HepG2 (cell line): ENCODE results near the gene CCDC66. TPM values are rescaled to one million over a fixed set of nuclear protein-coding genes. Genes with fewer than 3 reads are reported as not detected.

Source experiments
- FLYWCH1 ChIP-seq: sonication (generic); formaldehyde crosslinking; IDR thresholded peaks from 2 replicates; pipeline ENCODE4 v1.8.1; 2023; ENCODE audit warnings: mild to moderate bottlenecking, missing genetic modification reagents
- NCOA1 ChIP-seq: sonication (generic); formaldehyde crosslinking; IDR thresholded peaks from 2 replicates; pipeline ENCODE4 v1.9.0; 2021; ENCODE audit warnings: missing genetic modification reagents
- SP140L ChIP-seq: sonication (generic); formaldehyde crosslinking; IDR thresholded peaks from 2 replicates; pipeline ENCODE4 v1.4.0; 2020; ENCODE audit warnings: missing genetic modification reagents, borderline replicate concordance
- TEAD3 ChIP-seq: optimal IDR thresholded peaks from 2 replicates; pipeline ENCODE3; 2016; ENCODE audit warnings: borderline replicate concordance
- ZFP36L2 ChIP-seq: sonication (generic); formaldehyde crosslinking; IDR thresholded peaks from 2 replicates; pipeline ENCODE4 v1.4.0; 2020; ENCODE audit warnings: missing genetic modification reagents
- ZNF709 ChIP-seq: sonication (generic); formaldehyde crosslinking; IDR thresholded peaks from 2 replicates; pipeline ENCODE4 v1.5.0; 2020; ENCODE audit warnings: mild to moderate bottlenecking, missing genetic modification reagents
- ZNF891 ChIP-seq: sonication (generic); formaldehyde crosslinking; IDR thresholded peaks from 2 replicates; pipeline ENCODE4 v1.5.0; 2020; ENCODE audit warnings: mild to moderate bottlenecking, missing genetic modification reagents
- polyA plus RNA-seq, 8 experiments: library from polyadenylated mRNA; depleted of rRNA in 3 of 8; stranded (reverse) in 7 of 8; unstranded in 1 of 8; fragments of >200 nt; fragmentation: Illumina TruSeq in 4 of 8; extraction: Trizol in 4 of 8; gene quantifications; 2 replicates each; pipeline versions ENCODE4 v1.2.1 to v1.2.3, GENCODE V29; 2011 to 2016; ENCODE audit warnings: low read depth in 4 of 8, missing spikeins in 1 of 8, mixed read lengths in 1 of 8; ENCODE audit not compliant: insufficient read depth in 1 of 8
- total RNA-seq, 5 experiments: library from RNA; depleted of rRNA; stranded (reverse); fragments of >200 nt; fragmentation: Illumina TruSeq; extraction: Trizol; gene quantifications; 2 replicates each; pipeline ENCODE4 v1.2.3, GENCODE V29; 2016; ENCODE audit warnings: low read depth in 1 of 5
- TF ChIP-seq, protein P1 (sequence below): sonication (generic); formaldehyde crosslinking; IDR thresholded peaks from 2 replicates; pipeline ENCODE4 v1.5.1; 2020; ENCODE audit warnings: missing genetic modification reagents, mild to moderate bottlenecking, borderline replicate concordance
- TF ChIP-seq, protein P2 (sequence below): sonication (generic); formaldehyde crosslinking; IDR thresholded peaks from 2 replicates; pipeline ENCODE4 v1.4.0; 2020; ENCODE audit warnings: missing genetic modification reagents
- TF ChIP-seq, protein P3 (sequence below): IDR thresholded peaks from 2 replicates; pipeline ENCODE4 v1.6.1; 2016
- TF ChIP-seq, protein P4 (sequence below): sonication (generic); formaldehyde crosslinking; conservative IDR thresholded peaks from 2 replicates; pipeline ENCODE4 v1.8.0; 2022; ENCODE audit warnings: low read depth, missing genetic modification reagents
- TF ChIP-seq, protein P5 (sequence below), 2 experiments: fragments of 450-650 bp in 1 of 2; sonication (generic) in 1 of 2; formaldehyde crosslinking; IDR thresholded peaks; 2 replicates each; pipeline versions ENCODE4 v1.5.0 to v1.8.0; 2020 to 2022; ENCODE audit warnings: mild to moderate bottlenecking in 1 of 2, missing genetic modification reagents in 1 of 2
- TF ChIP-seq, protein P6 (sequence below): sonication (generic); formaldehyde crosslinking; IDR thresholded peaks from 2 replicates; pipeline ENCODE4 v1.5.1; 2020; ENCODE audit warnings: missing genetic modification reagents, mild to moderate bottlenecking, borderline replicate concordance
- TF ChIP-seq, protein P7 (sequence below): sonication (generic); formaldehyde crosslinking; conservative IDR thresholded peaks from 2 replicates; pipeline ENCODE4 v1.4.0; 2020; ENCODE audit warnings: missing genetic modification reagents
- TF ChIP-seq, protein P8 (sequence below): sonication (generic); formaldehyde crosslinking; IDR thresholded peaks from 2 replicates; pipeline ENCODE4 v1.4.0; 2020; ENCODE audit warnings: low read depth, mild to moderate bottlenecking, missing genetic modification reagents

CCDC66 gene
- total and polyA plus RNA-seq, 2 of the 13 experiments (the other 11 are each of a cell fraction or from before 2014, with no cell fraction given), result 8.4 to 19.9 TPM

DNA sequence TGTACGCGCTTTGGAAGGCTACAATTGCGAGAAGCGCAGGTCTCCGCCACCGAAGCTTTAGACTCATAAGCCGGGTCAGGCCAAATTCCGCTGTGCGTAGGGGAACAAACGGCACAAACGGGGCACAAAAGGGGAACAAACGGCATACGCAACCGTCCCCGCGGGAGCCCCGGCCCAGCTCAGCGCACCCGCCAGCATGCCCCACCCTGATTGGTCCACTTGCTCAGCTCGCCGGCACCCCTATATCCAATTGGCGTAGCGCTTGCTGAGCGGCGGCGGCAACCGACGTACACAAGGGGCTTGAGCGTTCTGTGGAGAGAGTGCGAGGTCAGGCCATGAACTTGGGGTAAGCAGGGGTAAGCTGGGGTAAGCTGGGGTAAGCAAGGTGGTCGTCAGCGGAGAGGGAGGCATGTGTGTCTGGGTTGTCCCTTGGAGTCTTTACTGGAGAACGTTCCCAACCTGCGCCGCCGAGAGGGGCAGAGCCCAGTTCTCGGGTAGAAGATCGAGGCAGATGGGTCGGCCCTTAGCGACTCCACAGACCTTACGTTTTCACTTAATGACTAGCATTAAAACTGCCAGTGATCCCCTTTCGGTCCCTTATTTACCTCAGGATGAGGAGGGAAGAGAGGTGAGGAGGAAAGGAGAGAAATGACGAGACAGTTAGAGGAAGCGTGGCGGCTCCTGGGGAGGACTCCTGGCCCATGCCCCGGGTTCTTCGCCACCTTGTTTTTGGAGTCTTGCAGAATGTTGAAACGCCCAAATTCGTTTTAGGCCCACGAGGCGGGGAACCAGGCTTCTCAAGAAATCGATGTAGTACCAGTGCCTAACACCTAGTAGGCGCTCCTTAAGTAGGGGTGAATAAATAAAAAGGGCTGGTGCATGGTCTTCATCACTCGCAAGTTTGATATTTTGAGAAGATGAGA lies at the start of gene CCDC66 (continued):
- TF ChIP-seq, protein P1, sequence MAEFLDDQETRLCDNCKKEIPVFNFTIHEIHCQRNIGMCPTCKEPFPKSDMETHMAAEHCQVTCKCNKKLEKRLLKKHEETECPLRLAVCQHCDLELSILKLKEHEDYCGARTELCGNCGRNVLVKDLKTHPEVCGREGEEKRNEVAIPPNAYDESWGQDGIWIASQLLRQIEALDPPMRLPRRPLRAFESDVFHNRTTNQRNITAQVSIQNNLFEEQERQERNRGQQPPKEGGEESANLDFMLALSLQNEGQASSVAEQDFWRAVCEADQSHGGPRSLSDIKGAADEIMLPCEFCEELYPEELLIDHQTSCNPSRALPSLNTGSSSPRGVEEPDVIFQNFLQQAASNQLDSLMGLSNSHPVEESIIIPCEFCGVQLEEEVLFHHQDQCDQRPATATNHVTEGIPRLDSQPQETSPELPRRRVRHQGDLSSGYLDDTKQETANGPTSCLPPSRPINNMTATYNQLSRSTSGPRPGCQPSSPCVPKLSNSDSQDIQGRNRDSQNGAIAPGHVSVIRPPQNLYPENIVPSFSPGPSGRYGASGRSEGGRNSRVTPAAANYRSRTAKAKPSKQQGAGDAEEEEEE, result 0 out of 2 replicates have a peak, but pooled peaks have one; percentile 39
- TF ChIP-seq, protein P2, sequence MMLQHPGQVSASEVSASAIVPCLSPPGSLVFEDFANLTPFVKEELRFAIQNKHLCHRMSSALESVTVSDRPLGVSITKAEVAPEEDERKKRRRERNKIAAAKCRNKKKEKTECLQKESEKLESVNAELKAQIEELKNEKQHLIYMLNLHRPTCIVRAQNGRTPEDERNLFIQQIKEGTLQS (CRISPR knock-in tag), result 0 out of 2 replicates have a peak, but pooled peaks have one; percentile 31
- TF ChIP-seq, protein P3, sequence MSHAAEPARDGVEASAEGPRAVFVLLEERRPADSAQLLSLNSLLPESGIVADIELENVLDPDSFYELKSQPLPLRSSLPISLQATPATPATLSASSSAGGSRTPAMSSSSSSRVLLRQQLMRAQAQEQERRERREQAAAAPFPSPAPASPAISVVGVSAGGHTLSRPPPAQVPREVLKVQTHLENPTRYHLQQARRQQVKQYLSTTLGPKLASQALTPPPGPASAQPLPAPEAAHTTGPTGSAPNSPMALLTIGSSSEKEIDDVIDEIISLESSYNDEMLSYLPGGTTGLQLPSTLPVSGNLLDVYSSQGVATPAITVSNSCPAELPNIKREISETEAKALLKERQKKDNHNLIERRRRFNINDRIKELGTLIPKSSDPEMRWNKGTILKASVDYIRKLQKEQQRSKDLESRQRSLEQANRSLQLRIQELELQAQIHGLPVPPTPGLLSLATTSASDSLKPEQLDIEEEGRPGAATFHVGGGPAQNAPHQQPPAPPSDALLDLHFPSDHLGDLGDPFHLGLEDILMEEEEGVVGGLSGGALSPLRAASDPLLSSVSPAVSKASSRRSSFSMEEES (CRISPR knock-in tag), result no peak
- TF ChIP-seq, protein P4, sequence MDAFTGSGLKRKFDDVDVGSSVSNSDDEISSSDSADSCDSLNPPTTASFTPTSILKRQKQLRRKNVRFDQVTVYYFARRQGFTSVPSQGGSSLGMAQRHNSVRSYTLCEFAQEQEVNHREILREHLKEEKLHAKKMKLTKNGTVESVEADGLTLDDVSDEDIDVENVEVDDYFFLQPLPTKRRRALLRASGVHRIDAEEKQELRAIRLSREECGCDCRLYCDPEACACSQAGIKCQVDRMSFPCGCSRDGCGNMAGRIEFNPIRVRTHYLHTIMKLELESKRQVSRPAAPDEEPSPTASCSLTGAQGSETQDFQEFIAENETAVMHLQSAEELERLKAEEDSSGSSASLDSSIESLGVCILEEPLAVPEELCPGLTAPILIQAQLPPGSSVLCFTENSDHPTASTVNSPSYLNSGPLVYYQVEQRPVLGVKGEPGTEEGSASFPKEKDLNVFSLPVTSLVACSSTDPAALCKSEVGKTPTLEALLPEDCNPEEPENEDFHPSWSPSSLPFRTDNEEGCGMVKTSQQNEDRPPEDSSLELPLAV (CRISPR knock-in tag), result no peak
- TF ChIP-seq ZNF709 (CRISPR knock-in tag) (peak; percentile 69; the same call in 1 of the 2 replicates), TEAD3 (CRISPR knock-in tag) (no peak), FLYWCH1 (CRISPR knock-in tag) (no peak), ZNF891 (CRISPR knock-in tag) (peak; percentile 67; the same call in 1 of the 2 replicates), SP140L (CRISPR knock-in tag) (0 out of 2 replicates have a peak, but pooled peaks have one; percentile 13), ZFP36L2 (CRISPR knock-in tag) (no peak), NCOA1 (no peak)
- TF ChIP-seq, protein P5, sequence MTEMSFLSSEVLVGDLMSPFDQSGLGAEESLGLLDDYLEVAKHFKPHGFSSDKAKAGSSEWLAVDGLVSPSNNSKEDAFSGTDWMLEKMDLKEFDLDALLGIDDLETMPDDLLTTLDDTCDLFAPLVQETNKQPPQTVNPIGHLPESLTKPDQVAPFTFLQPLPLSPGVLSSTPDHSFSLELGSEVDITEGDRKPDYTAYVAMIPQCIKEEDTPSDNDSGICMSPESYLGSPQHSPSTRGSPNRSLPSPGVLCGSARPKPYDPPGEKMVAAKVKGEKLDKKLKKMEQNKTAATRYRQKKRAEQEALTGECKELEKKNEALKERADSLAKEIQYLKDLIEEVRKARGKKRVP (CRISPR knock-in tag; IDR thresholded peaks at IDR 0.05), result peak in 1 of 2 experiments; percentile 66; a peak in 1 of 4 replicates
- TF ChIP-seq, protein P6, sequence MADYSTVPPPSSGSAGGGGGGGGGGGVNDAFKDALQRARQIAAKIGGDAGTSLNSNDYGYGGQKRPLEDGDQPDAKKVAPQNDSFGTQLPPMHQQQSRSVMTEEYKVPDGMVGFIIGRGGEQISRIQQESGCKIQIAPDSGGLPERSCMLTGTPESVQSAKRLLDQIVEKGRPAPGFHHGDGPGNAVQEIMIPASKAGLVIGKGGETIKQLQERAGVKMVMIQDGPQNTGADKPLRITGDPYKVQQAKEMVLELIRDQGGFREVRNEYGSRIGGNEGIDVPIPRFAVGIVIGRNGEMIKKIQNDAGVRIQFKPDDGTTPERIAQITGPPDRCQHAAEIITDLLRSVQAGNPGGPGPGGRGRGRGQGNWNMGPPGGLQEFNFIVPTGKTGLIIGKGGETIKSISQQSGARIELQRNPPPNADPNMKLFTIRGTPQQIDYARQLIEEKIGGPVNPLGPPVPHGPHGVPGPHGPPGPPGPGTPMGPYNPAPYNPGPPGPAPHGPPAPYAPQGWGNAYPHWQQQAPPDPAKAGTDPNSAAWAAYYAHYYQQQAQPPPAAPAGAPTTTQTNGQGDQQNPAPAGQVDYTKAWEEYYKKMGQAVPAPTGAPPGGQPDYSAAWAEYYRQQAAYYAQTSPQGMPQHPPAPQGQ, result no peak
- TF ChIP-seq, protein P7, sequence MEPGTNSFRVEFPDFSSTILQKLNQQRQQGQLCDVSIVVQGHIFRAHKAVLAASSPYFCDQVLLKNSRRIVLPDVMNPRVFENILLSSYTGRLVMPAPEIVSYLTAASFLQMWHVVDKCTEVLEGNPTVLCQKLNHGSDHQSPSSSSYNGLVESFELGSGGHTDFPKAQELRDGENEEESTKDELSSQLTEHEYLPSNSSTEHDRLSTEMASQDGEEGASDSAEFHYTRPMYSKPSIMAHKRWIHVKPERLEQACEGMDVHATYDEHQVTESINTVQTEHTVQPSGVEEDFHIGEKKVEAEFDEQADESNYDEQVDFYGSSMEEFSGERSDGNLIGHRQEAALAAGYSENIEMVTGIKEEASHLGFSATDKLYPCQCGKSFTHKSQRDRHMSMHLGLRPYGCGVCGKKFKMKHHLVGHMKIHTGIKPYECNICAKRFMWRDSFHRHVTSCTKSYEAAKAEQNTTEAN (CRISPR knock-in tag), result no peak
- TF ChIP-seq, protein P8, sequence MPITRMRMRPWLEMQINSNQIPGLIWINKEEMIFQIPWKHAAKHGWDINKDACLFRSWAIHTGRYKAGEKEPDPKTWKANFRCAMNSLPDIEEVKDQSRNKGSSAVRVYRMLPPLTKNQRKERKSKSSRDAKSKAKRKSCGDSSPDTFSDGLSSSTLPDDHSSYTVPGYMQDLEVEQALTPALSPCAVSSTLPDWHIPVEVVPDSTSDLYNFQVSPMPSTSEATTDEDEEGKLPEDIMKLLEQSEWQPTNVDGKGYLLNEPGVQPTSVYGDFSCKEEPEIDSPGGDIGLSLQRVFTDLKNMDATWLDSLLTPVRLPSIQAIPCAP, result no peak
